Endothelial cell (in vitro differentiated cells): Measurements from ENCODE around the gene GDPD3. TPM values are rescaled to one million over a fixed set of nuclear protein-coding genes. Genes with fewer than 3 reads are reported as not detected.

Experiments
- DNase-seq: peaks from one replicate; pipeline ENCODE4 v3.0.0; 2021; ENCODE audit warnings: low spot score
- H3K27ac Mint-ChIP-seq: one replicate; pipeline ENCODE4 v1.8.0; 2021; ENCODE audit warnings: mixed read lengths, inconsistent platforms; ENCODE audit not compliant: unreplicated experiment
- H3K27me3 Mint-ChIP-seq: one replicate; pipeline ENCODE4 v1.8.0; 2021; ENCODE audit warnings: mild to moderate bottlenecking, moderate library complexity, mixed read lengths, inconsistent platforms; ENCODE audit not compliant: unreplicated experiment
- H3K36me3 Mint-ChIP-seq: one replicate; pipeline ENCODE4 v1.8.0; 2021; ENCODE audit warnings: mild to moderate bottlenecking, low read depth, mixed read lengths, inconsistent platforms; ENCODE audit not compliant: unreplicated experiment
- H3K4me1 Mint-ChIP-seq: one replicate; pipeline ENCODE4 v1.8.0; 2021; ENCODE audit warnings: mild to moderate bottlenecking, mixed read lengths, inconsistent platforms; ENCODE audit not compliant: unreplicated experiment
- H3K4me3 Mint-ChIP-seq: one replicate; pipeline ENCODE4 v1.8.0; 2021; ENCODE audit warnings: mild to moderate bottlenecking, mixed read lengths, inconsistent platforms; ENCODE audit not compliant: unreplicated experiment
- H3K9me3 Mint-ChIP-seq: one replicate; pipeline ENCODE4 v1.8.0; 2021; ENCODE audit warnings: mixed read lengths, inconsistent platforms; ENCODE audit not compliant: unreplicated experiment
- CTCF ChIP-seq: fragments of 200-600 bp; sonication (generic); IDR thresholded peaks from one replicate; pipeline ENCODE4 v1.5.0; 2021; ENCODE audit warnings: antibody characterized with exemption; ENCODE audit not compliant: unreplicated experiment
- long read RNA-seq: library from polyadenylated mRNA; unstranded; transcript quantifications from one replicate; pipeline ENCODE4 v2.0.0, GENCODE V29; 2020; ENCODE audit not compliant: unreplicated experiment
- total RNA-seq: library from RNA; stranded (reverse); fragmentation: NEBNext Ultra II Directional; extraction: Animal tissue kit (Norgen Biotek cat#: 25700); gene quantifications from one replicate; pipeline ENCODE4 v1.2.1, GENCODE V29; 2021; ENCODE audit not compliant: unreplicated experiment

The GDPD3 gene
- 9.3 TPM for total RNA-seq
- long read RNA-seq, result 0 reads

GRCh38 chr16:30113031-30113710 lies at the start of gene GDPD3:
GDPD3 (minus strand) TSS chr16:30113537; CDS start chr16:30113478, 59 bp downstream.
- Mint-ChIP-seq H3K4me1 (no peaks in the 10 kb centered on the region), H3K36me3 (peaks cover 12% of the 10 kb centered on the region), H3K27me3 (peaks cover 5% of the 10 kb centered on the region), H3K27ac (no peak within 1 kb of the TSS), H3K4me3 (no peak within 1 kb of the TSS), H3K9me3 (no peaks in the 10 kb centered on the region)
- no peak for TF ChIP-seq CTCF
- no peak for DNase-seq

GRCh38 chr16:30157214-30157613 lies 43.9 kb upstream of the GDPD3 start:
- peaks cover 3% of the 10 kb centered on the region for H3K36me3 Mint-ChIP-seq
- TF ChIP-seq CTCF, result no peak
- H3K27ac Mint-ChIP-seq, result no peak overlapping the region

GRCh38 chr16:30155188-30155587 lies 41.9 kb upstream of the GDPD3 start:
- TF ChIP-seq CTCF, result no peak
- Mint-ChIP-seq H3K36me3 (peaks cover 3% of the 10 kb centered on the region), H3K27ac (no peak overlapping the region), H3K27me3 (no peaks in the 10 kb centered on the region), H3K4me3 (no peak overlapping the region), H3K4me1 (no peaks in the 10 kb centered on the region), H3K9me3 (no peaks in the 10 kb centered on the region)
- no peak for DNase-seq

More at GRCh38 chr16:30157214-30157613, 43.9 kb upstream of the GDPD3 start:
- H3K4me3 Mint-ChIP-seq, result no peak overlapping the region
- H3K9me3 Mint-ChIP-seq, result no peaks in the 10 kb centered on the region
- no peaks in the 10 kb centered on the region for H3K27me3 Mint-ChIP-seq
- H3K4me1 Mint-ChIP-seq, result no peaks in the 10 kb centered on the region
- no peak for DNase-seq

GRCh38 chr16:30152517-30152916 lies 39.2 kb upstream of the GDPD3 start:
- Mint-ChIP-seq H3K27me3 (no peaks in the 10 kb centered on the region), H3K27ac (no peak overlapping the region), H3K4me3 (no peak overlapping the region), H3K9me3 (no peaks in the 10 kb centered on the region), H3K36me3 (no peaks in the 10 kb centered on the region), H3K4me1 (no peaks in the 10 kb centered on the region)
- DNase-seq, result no peak
- no peak for TF ChIP-seq CTCF

- DNase-seq, result no peak
- no peak for TF ChIP-seq CTCF
- no peaks in the 10 kb centered on the region for H3K4me1 Mint-ChIP-seq
- no peaks in the 10 kb centered on the region for H3K36me3 Mint-ChIP-seq
- no peak overlapping the region for H3K4me3 Mint-ChIP-seq
- no peaks in the 10 kb centered on the region for H3K27me3 Mint-ChIP-seq
- no peak overlapping the region for H3K27ac Mint-ChIP-seq
- H3K9me3 Mint-ChIP-seq, result no peaks in the 10 kb centered on the region
Observed at GRCh38 chr16:30151091-30151490, 37.8 kb upstream of the GDPD3 start.
